Measurements from ENCODE around the gene AFG3L2.
"Not testable (repeated sequence)": the region's sequence is repeated elsewhere in the genome, so short reads cannot be mapped to it uniquely, and the experiment has no call there.

The AFG3L2 gene

GRCh38 chr18:12397254-12397653 lies 20.2 kb upstream of the AFG3L2 start:
- DNase-seq (ENCODE audit: low spot score) = no peak

DNA sequence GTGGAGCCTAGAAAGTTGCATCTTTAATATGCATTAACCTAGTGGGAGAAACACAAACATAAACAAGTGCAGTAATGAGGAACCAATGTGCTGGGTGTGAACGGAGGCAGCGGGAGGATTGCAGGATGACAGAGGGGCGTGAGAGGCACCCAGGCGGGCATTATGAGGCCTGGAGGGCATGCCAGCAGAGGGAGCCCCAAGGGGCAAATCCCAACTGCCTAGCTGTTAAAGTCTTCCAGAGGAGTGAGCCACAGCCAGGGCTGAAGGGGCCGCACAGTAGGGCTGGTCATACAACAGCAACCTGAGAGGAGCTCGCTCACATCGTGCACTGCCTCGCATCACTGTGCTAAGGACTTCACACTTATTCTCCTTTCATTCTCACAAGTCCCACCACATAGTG lies 17.4 kb upstream of the AFG3L2 start:
- no peak for DNase-seq (ENCODE audit: low spot score)

- DNase-seq (ENCODE audit: low spot score) = peak; percentile 33
Measured at GRCh38 chr18:12393998-12394397, 17.0 kb upstream of the AFG3L2 start.

DNA sequence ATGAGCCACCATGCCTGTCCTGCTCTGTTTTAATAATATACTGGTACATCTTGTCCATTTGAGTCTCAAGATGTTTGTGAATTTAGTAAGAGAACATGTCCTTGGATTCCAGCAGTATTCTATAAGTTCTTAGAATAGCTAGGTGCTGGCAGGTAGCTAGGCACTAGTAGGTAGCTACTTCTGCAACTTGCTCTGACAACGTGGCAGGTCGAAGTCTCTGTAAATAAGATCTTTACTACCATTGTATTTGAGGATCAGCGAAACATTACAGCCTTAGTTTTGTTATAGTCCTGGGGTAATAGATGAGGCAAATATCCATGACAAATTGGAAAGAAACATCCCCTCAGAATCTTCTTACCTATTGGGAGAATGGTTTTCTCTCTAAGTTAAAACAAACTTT lies 16.5 kb upstream of the AFG3L2 start:
- DNase-seq (ENCODE audit: low spot score) = no peak

DNA sequence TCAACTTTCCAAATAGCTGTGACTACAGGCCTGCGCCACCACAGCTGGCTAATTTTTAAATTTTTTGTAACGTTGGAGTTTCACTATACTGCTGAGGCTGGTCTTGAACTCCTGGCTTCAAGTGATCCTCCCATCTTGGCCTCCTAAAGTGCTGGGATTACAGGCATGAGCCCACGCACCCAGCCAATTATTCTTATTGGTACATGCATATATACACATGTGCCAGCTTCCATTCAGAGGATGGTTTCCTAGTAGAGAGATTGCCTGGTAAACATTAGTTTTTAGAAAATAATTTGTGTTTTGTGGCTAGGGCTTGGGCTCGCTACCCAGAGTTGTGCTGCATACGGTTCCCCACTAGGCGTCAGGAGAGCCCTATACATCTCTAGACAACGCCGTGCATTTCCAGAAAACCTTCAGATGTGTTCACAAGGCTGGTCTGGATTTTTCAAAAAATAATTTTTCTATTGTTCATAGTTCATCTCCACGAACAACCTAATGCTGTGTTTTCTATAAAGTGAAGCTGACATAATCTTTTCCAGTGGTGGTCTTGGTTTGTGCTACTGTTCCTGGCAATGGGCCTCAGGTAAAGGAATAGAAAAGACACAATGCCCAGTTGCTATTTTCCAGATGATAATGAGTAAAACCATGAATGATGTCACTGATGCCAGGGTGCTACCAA lies 14.6 kb upstream of the AFG3L2 start:
- DNase-seq (ENCODE audit: low spot score) = peak; percentile 69

DNA sequence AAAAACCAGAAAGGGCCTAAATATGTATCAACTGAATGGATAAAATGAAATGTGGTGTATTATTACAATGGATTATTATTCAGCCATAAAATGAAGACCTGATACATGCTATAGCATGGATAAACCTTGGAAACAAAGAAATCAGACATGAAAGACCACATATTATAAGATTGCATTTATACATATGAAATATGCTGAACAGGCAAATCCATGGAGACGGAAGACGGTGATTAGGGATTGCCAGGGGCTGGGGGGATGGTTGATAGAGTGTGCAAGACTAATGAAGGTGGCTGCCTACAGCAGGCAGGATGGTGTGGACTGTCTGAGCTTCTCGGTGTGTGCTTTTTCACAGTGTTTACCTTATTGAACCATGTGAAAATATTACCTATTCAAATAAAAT lies 11.4 kb upstream of the AFG3L2 start:
- no peak for DNase-seq (ENCODE audit: low spot score)

GRCh38 chr18:12384261-12384660 lies 7.2 kb upstream of the AFG3L2 start:
- no peak for DNase-seq (ENCODE audit: low spot score)

- DNase-seq (ENCODE audit: low spot score) = not testable (repeated sequence)
Measured at GRCh38 chr18:12383759-12384158, 6.7 kb upstream of the AFG3L2 start.

- not testable (repeated sequence) for DNase-seq (ENCODE audit: low spot score)
Measured at GRCh38 chr18:12382221-12382814, 5.3 kb upstream of the AFG3L2 start.

DNA sequence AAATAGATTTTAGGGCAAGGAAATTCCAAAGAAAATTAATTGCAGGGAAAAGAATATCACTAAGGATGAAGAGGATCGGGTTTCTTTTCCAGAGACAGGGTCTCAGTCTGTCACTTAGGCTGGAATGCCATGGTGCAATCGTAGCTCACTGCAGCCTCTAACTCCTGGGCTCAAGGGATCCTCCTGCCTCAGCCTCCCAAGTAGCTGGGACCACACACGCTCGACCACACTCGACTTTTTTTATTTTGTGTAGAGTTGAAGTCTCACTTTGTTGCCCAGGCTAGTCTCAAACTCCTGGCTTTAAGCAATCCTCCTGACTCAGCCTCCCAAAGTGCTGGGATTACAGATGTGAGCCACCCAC lies 1.2 kb upstream of the AFG3L2 start:
- DNase-seq (ENCODE audit: low spot score) = not testable (repeated sequence)

- peak; percentile 98 for DNase-seq (ENCODE audit: low spot score)
Measured at GRCh38 chr18:12377556-12378197, 650 bp upstream of the AFG3L2 start.

GRCh38 chr18:12376034-12376753 lies 833 bp downstream of the AFG3L2 start:
- peak; percentile 32 for DNase-seq (ENCODE audit: low spot score)

- no peak for DNase-seq (ENCODE audit: low spot score)
Measured at GRCh38 chr18:12374401-12374800, 2.6 kb downstream of the AFG3L2 start.

DNA sequence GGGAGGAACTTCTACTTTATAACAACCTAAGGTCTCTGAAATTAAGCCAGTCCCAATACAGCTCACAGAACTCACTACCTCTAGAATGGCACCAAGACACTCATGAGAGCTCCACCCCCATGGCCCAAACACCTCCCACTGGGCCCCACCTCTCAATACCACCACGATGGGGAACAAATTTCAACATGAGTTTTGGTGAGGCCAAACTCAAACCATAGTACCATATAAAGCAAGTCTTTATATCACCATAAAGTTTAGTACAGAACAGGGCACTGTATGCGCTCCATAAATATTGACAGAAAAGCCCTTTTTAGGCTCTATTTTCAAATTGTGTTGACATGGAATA lies 3.3 kb downstream of the AFG3L2 start:
- no peak for DNase-seq (ENCODE audit: low spot score)

GRCh38 chr18:12373116-12373770 lies 3.8 kb downstream of the AFG3L2 start:
- DNase-seq (ENCODE audit: low spot score) = no peak

GRCh38 chr18:12372406-12372805 lies 4.6 kb downstream of the AFG3L2 start:
- DNase-seq (ENCODE audit: low spot score) = no peak

DNA sequence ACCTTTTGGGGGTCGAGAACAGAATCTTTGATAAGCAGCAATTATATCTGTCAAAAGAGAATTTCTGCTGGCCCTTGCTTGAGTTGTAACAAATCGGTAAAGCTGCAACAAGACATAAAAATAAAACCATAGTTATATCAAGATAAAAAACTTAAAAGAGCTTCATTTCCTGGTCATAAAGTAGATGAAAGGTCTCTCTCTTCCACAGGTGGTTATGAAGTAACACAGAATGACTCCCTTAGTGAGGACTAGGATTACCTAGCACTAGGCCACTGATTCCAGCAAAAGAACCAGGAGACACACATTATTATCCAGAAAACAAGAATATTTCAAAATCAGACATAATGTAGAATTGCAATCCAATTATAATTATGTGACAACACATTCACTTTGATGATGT lies 5.4 kb downstream of the AFG3L2 start:
- DNase-seq (ENCODE audit: low spot score) = no peak

GRCh38 chr18:12369211-12369610 lies 7.8 kb downstream of the AFG3L2 start:
- peak; percentile 11 for DNase-seq (ENCODE audit: low spot score)

GRCh38 chr18:12366784-12367183 lies 10.2 kb downstream of the AFG3L2 start:
- no peak for DNase-seq (ENCODE audit: low spot score)

- DNase-seq (ENCODE audit: low spot score) = no peak
Measured at GRCh38 chr18:12366379-12366778, 10.6 kb downstream of the AFG3L2 start.

DNA sequence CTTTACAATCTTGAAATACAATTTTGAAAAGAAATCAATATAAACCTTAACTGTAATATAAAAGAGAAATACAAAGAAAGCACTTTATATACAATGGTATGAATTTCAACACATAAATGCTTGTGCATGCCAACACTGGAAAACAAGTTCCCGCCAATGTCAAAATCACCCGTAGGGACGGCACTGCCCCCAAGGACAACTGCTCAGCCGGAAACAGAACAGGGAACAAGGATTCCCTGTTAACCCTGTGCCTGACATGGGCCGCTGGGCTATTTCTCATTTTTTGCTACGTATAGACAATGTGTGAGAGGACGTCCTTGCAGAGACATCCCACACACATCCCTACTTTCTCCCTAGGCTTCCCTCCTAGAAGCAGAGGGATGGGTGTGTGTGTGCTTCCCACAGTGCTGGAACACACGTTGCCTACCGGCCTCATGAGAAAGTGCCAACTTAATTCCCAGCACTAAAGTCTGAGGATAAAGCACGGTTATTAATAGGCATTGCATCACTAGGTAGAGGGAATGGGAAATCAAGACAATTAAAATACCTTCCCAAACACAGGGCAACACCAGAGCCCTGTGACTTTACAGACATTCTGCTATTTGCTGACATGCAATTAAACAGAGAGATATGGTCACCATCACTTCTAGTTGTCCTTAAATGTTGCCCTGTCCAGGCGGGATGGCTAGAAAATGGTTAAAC lies 14.4 kb downstream of the AFG3L2 start:
- no peak for DNase-seq (ENCODE audit: low spot score)
